Measurements from ENCODE around the gene HBM.
"Not testable (repeated sequence)": the region's sequence is repeated elsewhere in the genome, so short reads cannot be mapped to it uniquely, and the experiment has no call there.

The HBM gene

GRCh38 chr16:170788-171187 lies 5.0 kb downstream of the HBM start:
- DNase-seq: no peak

GRCh38 chr16:172374-172941 lies 6.7 kb downstream of the HBM start, which contains the start of gene HBA2:
Gene HBA2 (plus strand): TSS chr16:172876. CDS start chr16:172913, 37 bp downstream.
- not testable (repeated sequence) for DNase-seq

- DNase-seq: not testable (repeated sequence)
Observed at GRCh38 chr16:173211-173854, 7.6 kb downstream of the HBM start.

GRCh38 chr16:173928-174769 lies 8.4 kb downstream of the HBM start:
- not testable (repeated sequence) for DNase-seq

GRCh38 chr16:175011-175949 lies 9.5 kb downstream of the HBM start:
- no peak for DNase-seq

GRCh38 chr16:176006-176405 lies 10.2 kb downstream of the HBM start:
- not testable (repeated sequence) for DNase-seq

- DNase-seq: peak in 1 of 2 donors; percentile 21
Observed at GRCh38 chr16:176477-177382, 11.0 kb downstream of the HBM start, which contains the start of gene HBA1. Gene HBA1 (plus strand): TSS chr16:176680. CDS start chr16:176717, 37 bp downstream.

- DNase-seq: no peak
Observed at GRCh38 chr16:177394-177822, 11.6 kb downstream of the HBM start.

- DNase-seq: no peak
Observed at GRCh38 chr16:177981-178667, 12.3 kb downstream of the HBM start.

- DNase-seq: no peak
Observed at GRCh38 chr16:178668-179015, 12.9 kb downstream of the HBM start.

- DNase-seq: no peak
Observed at GRCh38 chr16:179211-180092, 13.7 kb downstream of the HBM start.

GRCh38 chr16:180101-180675 lies 14.4 kb downstream of the HBM start, which contains the start of gene HBQ1:
Gene HBQ1 (plus strand): TSS chr16:180459. CDS start chr16:180487, 28 bp downstream.
- peak; percentile 4 to 36 for DNase-seq

GRCh38 chr16:180681-181564 lies 15.1 kb downstream of the HBM start:
- peak; percentile 79 to 88 for DNase-seq

GRCh38 chr16:181565-182021 lies 15.8 kb downstream of the HBM start:
- no peak for DNase-seq

- DNase-seq: no peak
Observed at GRCh38 chr16:183005-183404, 17.2 kb downstream of the HBM start.

- DNase-seq: no peak
Observed at GRCh38 chr16:185213-185612, 19.4 kb downstream of the HBM start.

- DNase-seq: no peak
Observed at GRCh38 chr16:185691-186090, 19.9 kb downstream of the HBM start.

GRCh38 chr16:187330-187729 lies 21.6 kb downstream of the HBM start:
- no peak for DNase-seq
